A549 treated with DMSO at 1 μM for 4 hours (cell line): ENCODE data around the gene SDE2. TPM values are rescaled to one million over a fixed set of nuclear protein-coding genes. Genes with fewer than 3 reads are reported as not detected.

ENCODE experiments used
- total RNA-seq: library from RNA; stranded (reverse); fragments of 200-300 nt; extraction: Qiagen RNA extraction; gene quantifications from 5 replicates; pipeline ENCODE4 v1.2.3, GENCODE V29; 2022; ENCODE audit warnings: low read depth

SDE2 gene
- 7.9 to 11.0 TPM (median 9.9 TPM) in 5 replicates for total RNA-seq

GRCh38 chr1:225999227-225999911, at the start of gene SDE2:
Gene SDE2 (minus strand): TSS chr1:225999343. CDS start chr1:225999312, 31 bp downstream.

GRCh38 chr1:225941187-225941941, 57.8 kb downstream of the SDE2 start, which contains the start of gene LEFTY2:
Gene LEFTY2 (minus strand): TSS chr1:225941220. CDS start chr1:225941140, 80 bp downstream.

Other genes with a start within 250 kb of the SDE2 start
- 230 to 340 TPM (median 261 TPM) in 5 replicates for gene SRP9, start 221.5 kb downstream of the SDE2 start, total RNA-seq
- gene EPHX1, start 189.2 kb downstream of the SDE2 start, total RNA-seq, result 210 to 252 TPM (median 236 TPM) in 5 replicates
- 4.5 to 7.5 TPM (median 5.9 TPM) in 5 replicates for gene TMEM63A, start 117.0 kb downstream of the SDE2 start, total RNA-seq
- 0.11 to 0.38 TPM (median 0.30 TPM) in 5 replicates for gene LEFTY1, start 110.2 kb downstream of the SDE2 start, total RNA-seq
- 43.9 to 61.2 TPM (median 56.3 TPM) in 5 replicates for gene PYCR2, start 75.1 kb downstream of the SDE2 start, total RNA-seq
- 0.09 to 0.32 TPM (median 0.19 TPM) in 3 of 5 replicates, not detected in the others for gene LEFTY2, start 58.1 kb downstream of the SDE2 start, total RNA-seq
- gene H3-3A, start 63.4 kb upstream of the SDE2 start, total RNA-seq, result 395 to 501 TPM (median 445 TPM) in 5 replicates
- gene ACBD3, start 187.4 kb upstream of the SDE2 start, total RNA-seq, result 22.6 to 36.3 TPM (median 27.8 TPM) in 5 replicates
- gene MIXL1, start 224.3 kb upstream of the SDE2 start, total RNA-seq, result 0.07 to 0.10 TPM in 2 of 5 replicates, not detected in the others